Caco-2 (cell line): ENCODE measurements around the gene SIK3. TPM values are rescaled to one million over a fixed set of nuclear protein-coding genes. Genes with fewer than 3 reads are reported as not detected.
"Not testable (repeated sequence)": the region's sequence is repeated elsewhere in the genome, so short reads cannot be mapped to it uniquely, and the experiment has no call there.

Experiments
- BruUV-seq: library from RNA; stranded (reverse); fragments of 400-500 nt; replicated peaks from 2 replicates; lab custom pipeline; 2021; lab: Mats Ljungman, UMichigan
- CTCF ChIA-PET: fragments of 300-600 bp; sonication (Branson Sonifier 250); formaldehyde crosslinking; loops from one replicate; lab custom pipeline; 2022; ENCODE audit warnings: antibody characterized with exemption; lab: Charles Lee
- POLR2A ChIA-PET: fragments of 300-600 bp; sonication (Branson Sonifier 250); formaldehyde crosslinking; loops from one replicate; lab custom pipeline; 2022; ENCODE audit warnings: antibody characterized with exemption; lab: Charles Lee
- DNase-seq, 2 experiments: peaks; one replicate each; pipeline versions ENCODE4 v3.0.0 to v3.0.0-alpha.2; 2020 to 2022
- H3K27me3 ChIP-seq: replicated peaks from 2 replicates; pipeline ENCODE4 v1.6.0; 2011; ENCODE audit warnings: low read length; ENCODE audit not compliant: control insufficient read depth, insufficient read depth
- H3K36me3 ChIP-seq: 2 replicates; pipeline ENCODE4 v1.5.1; 2011; ENCODE audit warnings: low read length; ENCODE audit not compliant: control insufficient read depth, insufficient read depth
- H3K4me1 ChIP-seq: fragments of 250-450 bp; sonication (Bioruptor Pico); 2 replicates; pipeline ENCODE4 v1.5.1; 2020; ENCODE audit warnings: mild to moderate bottlenecking
- H3K4me3 ChIP-seq: 2 replicates; pipeline ENCODE4 v1.5.1; 2011; ENCODE audit warnings: low read depth, mild to moderate bottlenecking, control low read depth, low read length
- H3K9me3 ChIP-seq: fragments of 250-450 bp; sonication (Bioruptor Pico); 2 replicates; pipeline ENCODE4 v1.5.1; 2020; ENCODE audit warnings: mild to moderate bottlenecking, moderate library complexity
- H3K27ac Mint-ChIP-seq: one replicate; pipeline ENCODE4 v1.8.0; 2022; ENCODE audit warnings: mixed read lengths; ENCODE audit not compliant: unreplicated experiment
- H3K27me3 Mint-ChIP-seq: one replicate; pipeline ENCODE4 v1.8.0; 2022; ENCODE audit warnings: mixed read lengths; ENCODE audit not compliant: insufficient read depth, unreplicated experiment
- H3K36me3 Mint-ChIP-seq: one replicate; pipeline ENCODE4 v1.8.0; 2022; ENCODE audit warnings: mild to moderate bottlenecking, mixed read lengths; ENCODE audit not compliant: insufficient read depth, unreplicated experiment
- H3K4me1 Mint-ChIP-seq: one replicate; pipeline ENCODE4 v1.8.0; 2022; ENCODE audit warnings: low read depth, mixed read lengths; ENCODE audit not compliant: unreplicated experiment
- H3K4me3 Mint-ChIP-seq: one replicate; pipeline ENCODE4 v1.8.0; 2022; ENCODE audit warnings: mild to moderate bottlenecking, moderate library complexity, mixed read lengths; ENCODE audit not compliant: unreplicated experiment
- H3K9me3 Mint-ChIP-seq: one replicate; pipeline ENCODE4 v1.8.0; 2022; ENCODE audit warnings: mixed read lengths; ENCODE audit not compliant: unreplicated experiment
- CTCF ChIP-seq, 2 experiments: fragments of 200-600 bp in 1 of 2; IDR thresholded peaks; 1 replicate in 1 of 2; 2 replicates in 1 of 2; pipeline versions ENCODE4 v1.5.1 to v1.8.0; 2011 to 2022; ENCODE audit warnings: antibody characterized with exemption in 1 of 2, control low read depth in 1 of 2, inconsistent platforms in 1 of 2, low read depth in 1 of 2, low read length in 1 of 2, mild to moderate bottlenecking in 1 of 2, moderate library complexity in 1 of 2; ENCODE audit not compliant: insufficient read depth in 1 of 2, severe bottlenecking in 1 of 2, unreplicated experiment in 1 of 2
- intact Hi-C: fragments of 100-400 bp; cut with micrococcal nuclease; formaldehyde crosslinking; loops from one replicate; pipeline ENCODE4 v1.10.0; 2022; ENCODE audit not compliant: unreplicated experiment
- total RNA-seq: library from RNA; stranded (reverse); gene quantifications from 2 replicates; pipeline ENCODE4 v1.2.3, GENCODE V29; 2022

The SIK3 gene
- total RNA-seq, 1 experiment from 2014 or later: 65.7 TPM

DNA sequence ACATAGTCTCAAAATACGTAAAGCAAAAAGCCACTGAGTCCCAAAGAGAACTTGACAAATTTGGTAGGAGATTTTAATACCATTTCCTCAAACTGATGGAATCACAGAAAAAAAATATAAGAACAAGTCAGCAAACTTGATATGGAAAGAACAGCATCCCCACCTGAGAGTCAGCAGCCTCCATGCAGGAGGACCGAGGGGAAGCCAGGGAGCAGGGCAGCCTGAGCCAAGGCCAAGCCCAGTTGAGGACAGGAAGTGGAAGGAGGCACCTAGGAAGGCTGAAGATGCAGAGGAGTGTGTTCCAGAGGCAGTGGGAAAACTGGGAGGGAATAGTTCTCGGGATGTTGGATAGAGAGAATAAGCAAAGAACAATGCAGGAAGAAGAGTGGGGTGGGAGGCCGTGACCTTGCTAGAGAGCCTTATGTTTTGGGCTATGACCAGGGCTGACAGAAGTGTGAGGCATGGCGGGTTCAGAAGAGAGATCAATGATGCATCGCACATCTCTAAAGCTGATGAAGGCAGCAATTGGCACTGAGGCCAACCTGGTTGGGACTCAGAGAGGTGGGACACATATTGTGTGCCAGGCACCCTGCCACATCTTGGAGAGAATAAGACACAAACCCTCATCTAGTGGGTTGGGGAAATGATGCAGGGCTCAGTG, 290.5 kb downstream of the SIK3 start:
- CTCF ChIA-PET: interaction anchor here (0.5 to 1.8 kb wide), 10 partner anchors 14 to 117 kb away, joined by 3 to 29 read pairs (median 6); partner anchors contain the start of genes APOA1, APOA5, APOC3 and ZPR1
- Histone ChIP-seq H3K27me3 (no peaks in the 10 kb centered on the region), H3K4me1 (peaks cover 62% of the 10 kb centered on the region), H3K36me3 (no peaks in the 10 kb centered on the region), H3K4me3 (no peak overlapping the region), H3K9me3 (no peaks in the 10 kb centered on the region; the same call in 1 of the 2 replicates)
- BruUV-seq: no TSS peak
- POLR2A ChIA-PET: interaction anchor here (0.6 to 1.5 kb wide), 8 partner anchors 19 to 366 kb away, joined by 3 to 11 read pairs (median 4); partner anchors contain the start of genes APOA1, APOC3 and ZPR1
- intact Hi-C loops: loop anchor here (1.0 to 2.0 kb wide), 5 partner anchors 15 to 265 kb away; partner anchors contain the start of genes APOA1 and APOC3
- peak overlapping the region; percentile 67 for H3K4me3 Mint-ChIP-seq
- peak overlapping the region; percentile 98 for H3K27ac Mint-ChIP-seq
- H3K36me3 Mint-ChIP-seq: peaks cover 23% of the 10 kb centered on the region
- H3K4me1 Mint-ChIP-seq: peaks cover 60% of the 10 kb centered on the region
- DNase-seq: no peak
- no peaks in the 10 kb centered on the region for H3K27me3 Mint-ChIP-seq
- H3K9me3 Mint-ChIP-seq: peaks cover 12% of the 10 kb centered on the region
- TF ChIP-seq CTCF (IDR thresholded peaks at IDR 0.05; ENCODE audit: insufficient read depth in 1 of 2, low read depth in 1 of 2, low read length in 1 of 2, severe bottlenecking in 1 of 2, unreplicated experiment in 1 of 2): no peak

- TF ChIP-seq CTCF (IDR thresholded peaks at IDR 0.05; ENCODE audit: insufficient read depth in 1 of 2, low read depth in 1 of 2, low read length in 1 of 2, severe bottlenecking in 1 of 2, unreplicated experiment in 1 of 2): no peak
- no peaks in the 10 kb centered on the region for H3K36me3 ChIP-seq
- no TSS peak for BruUV-seq
- ChIA-PET CTCF (no interaction called here), POLR2A (no interaction called here)
- Mint-ChIP-seq H3K4me3 (no peak overlapping the region), H3K4me1 (peaks cover 38% of the 10 kb centered on the region), H3K27me3 (no peaks in the 10 kb centered on the region), H3K36me3 (peaks cover 21% of the 10 kb centered on the region), H3K27ac (no peak overlapping the region), H3K9me3 (no peaks in the 10 kb centered on the region)
- no peaks in the 10 kb centered on the region for H3K27me3 ChIP-seq
- intact Hi-C loops: no loop called here
- no peaks in the 10 kb centered on the region for H3K9me3 ChIP-seq
- peaks cover 36% of the 10 kb centered on the region for H3K4me1 ChIP-seq
- no peak overlapping the region for H3K4me3 ChIP-seq
- no peak for DNase-seq
Measured at GRCh38 chr11:116804001-116804400, 294.2 kb downstream of the SIK3 start.

DNA sequence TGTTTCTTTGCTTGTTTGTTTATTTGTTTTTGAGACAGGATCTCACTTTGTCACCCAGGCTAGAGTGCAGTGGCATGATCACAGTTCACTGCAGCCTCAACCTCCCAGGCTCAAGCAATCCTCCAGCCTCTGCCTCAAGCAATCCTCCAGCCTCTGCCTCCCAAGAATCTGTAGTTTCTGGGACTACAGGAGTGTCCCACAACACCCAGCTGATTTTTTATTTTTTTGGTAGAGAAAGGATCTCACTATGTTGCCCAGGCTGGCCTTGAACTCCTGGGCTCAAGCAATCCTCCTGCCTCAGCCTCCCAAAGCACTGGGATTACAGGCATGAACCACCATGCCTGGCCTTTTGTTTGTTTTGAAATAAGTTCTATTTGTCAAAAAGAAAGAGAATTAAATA, 296.6 kb downstream of the SIK3 start:
- POLR2A ChIA-PET, H3K36me3 ChIP-seq, H3K27me3 Mint-ChIP-seq, H3K4me3 ChIP-seq, H3K9me3 Mint-ChIP-seq, H3K27me3 ChIP-seq, intact Hi-C loops, H3K9me3 ChIP-seq, H3K4me3 Mint-ChIP-seq, DNase-seq, BruUV-seq, H3K36me3 Mint-ChIP-seq, H3K27ac Mint-ChIP-seq: not testable (repeated sequence)
- H3K4me1 ChIP-seq: peaks cover 23% of the 10 kb centered on the region
- CTCF ChIA-PET: interaction anchor here (1.7 kb wide), 1 partner anchor 28 kb away, joined by 4 read pairs; the partner anchor contains the start of gene APOC3
- peaks cover 15% of the 10 kb centered on the region for H3K4me1 Mint-ChIP-seq
